GM12875 (cell line): ENCODE data around the gene PDGFC.

Experiments used
- H3K4me3 ChIP-seq: one replicate; pipeline ENCODE4 v1.5.1; 2011; ENCODE audit warnings: low read depth, low read length, control low read depth
- CTCF ChIP-seq: IDR thresholded peaks from 2 replicates; pipeline ENCODE4 v1.5.1; 2011; ENCODE audit warnings: low read depth, mild to moderate bottlenecking, control low read depth, inconsistent platforms, low read length, moderate library complexity, borderline replicate concordance; ENCODE audit not compliant: insufficient read depth

PDGFC gene

GRCh38 chr4:156966836-156967235, 4.8 kb downstream of the PDGFC start:
- no peak overlapping the region for H3K4me3 ChIP-seq
- TF ChIP-seq CTCF: no peak

- H3K4me3 ChIP-seq: no peak overlapping the region
- no peak for TF ChIP-seq CTCF
Observed at GRCh38 chr4:156963419-156963818, 8.2 kb downstream of the PDGFC start.

GRCh38 chr4:156962528-156962974, 9.0 kb downstream of the PDGFC start:
- TF ChIP-seq CTCF: no peak
- H3K4me3 ChIP-seq: no peak overlapping the region

GRCh38 chr4:156962058-156962358, 9.6 kb downstream of the PDGFC start:
- TF ChIP-seq CTCF: no peak

GRCh38 chr4:156961196-156962057, 10.2 kb downstream of the PDGFC start:
- no peak for TF ChIP-seq CTCF
- H3K4me3 ChIP-seq: no peak overlapping the region

More at GRCh38 chr4:156962058-156962358, 9.6 kb downstream of the PDGFC start:
- H3K4me3 ChIP-seq: no peak overlapping the region

- H3K4me3 ChIP-seq: no peak overlapping the region
- no peak for TF ChIP-seq CTCF
Observed at GRCh38 chr4:156959298-156959702, 12.3 kb downstream of the PDGFC start.
